ENCODE results near the gene ASPDH.

DNA sequence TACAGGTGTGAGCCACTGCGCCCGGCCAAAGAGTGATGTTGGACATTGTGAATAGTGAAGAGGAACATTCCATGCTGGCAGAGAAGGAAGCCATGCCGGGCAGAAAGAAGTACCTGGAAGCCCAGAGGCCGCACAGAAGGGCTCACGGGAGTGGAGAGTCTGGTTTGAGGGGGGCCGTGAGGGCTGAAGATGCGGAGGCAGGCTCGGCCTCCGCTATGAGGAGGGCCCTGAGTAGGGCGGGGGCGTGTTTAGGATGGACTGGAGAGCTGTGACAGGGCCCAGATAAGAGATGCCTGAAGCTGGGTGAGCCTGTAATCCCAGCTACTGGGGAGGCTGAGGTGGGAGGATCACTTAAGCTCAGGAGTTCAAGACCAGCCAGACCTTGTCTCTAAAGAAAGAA, 4.3 kb downstream of the ASPDH start:
- TF ChIP-seq POLR2A (IDR thresholded peaks at IDR 0.05; ENCODE audit: low read depth, low read length) (no peak), POLR2AphosphoS5 (IDR thresholded peaks at IDR 0.05; ENCODE audit: low read depth, low read length) (no peak), TAF1 (IDR thresholded peaks at IDR 0.05; ENCODE audit: borderline replicate concordance, low read depth, low read length) (no peak)
